Ishikawa (cell line): ENCODE measurements around the gene CEP126.

Experiments used
- CEBPB ChIP-seq: IDR thresholded peaks from 2 replicates; pipeline ENCODE4 v1.6.1; 2012
- EP300 ChIP-seq: IDR thresholded peaks from 2 replicates; pipeline ENCODE4 v1.6.1; 2012; ENCODE audit warnings: borderline replicate concordance
- REST ChIP-seq: IDR thresholded peaks from 2 replicates; pipeline ENCODE4 v1.6.1; 2012; ENCODE audit warnings: low read depth, mild to moderate bottlenecking

- TF ChIP-seq REST (no peak), EP300 (no peak), CEBPB (no peak)
These were observed 40.5 kb downstream of the CEP126 start for GRCh38 chr11:101955278-101955677.
